Sigmoid colon (tissue), 7 donors: ENCODE data around the gene SEMA3B. TPM values are rescaled to one million over a fixed set of nuclear protein-coding genes. Genes with fewer than 3 reads are reported as not detected.

Experiments used
- DNase-seq: peaks from one replicate; pipeline ENCODE4 v3.0.0-alpha.2; 2019
- H3K27ac ChIP-seq, 4 donors: fragments of 200-600 bp; sonication (generic); one replicate each; pipeline ENCODE4 v1.5.1; 2016 to 2019; ENCODE audit warnings: mild to moderate bottlenecking in 1 of 4
- H3K27me3 ChIP-seq, 3 donors: fragments of 200-600 bp; sonication (generic); one replicate each; pipeline ENCODE4 v1.5.1; 2019; ENCODE audit warnings: mild to moderate bottlenecking in 1 of 3
- H3K36me3 ChIP-seq, 4 donors: fragments of 200-600 bp; sonication (generic); one replicate each; pipeline ENCODE4 v1.5.1; 2016 to 2019
- H3K4me1 ChIP-seq, 4 donors: fragments of 200-600 bp; sonication (generic); one replicate each; pipeline ENCODE4 v1.5.1; 2017 to 2019
- H3K4me3 ChIP-seq, 4 donors: fragments of 200-600 bp; sonication (generic); one replicate each; pipeline ENCODE4 v1.5.1; 2017 to 2019; ENCODE audit warnings: mild to moderate bottlenecking in 2 of 4, moderate library complexity in 1 of 4
- H3K9me3 ChIP-seq, 4 donors: fragments of 200-600 bp in 3 of 4; sonication (generic) in 3 of 4; one replicate each; pipeline versions ENCODE4 v1.5.1 to v1.6.1; 2013 to 2019
- CTCF ChIP-seq, 4 experiments: fragments of 450-650 bp in 3 of 4; fragments of 200-600 bp in 1 of 4; IDR thresholded peaks; one replicate each; pipeline ENCODE4 v1.5.1; 2016 to 2019; ENCODE audit warnings: antibody characterized with exemption in 4 of 4, mild to moderate bottlenecking in 3 of 4, moderate library complexity in 2 of 4
- EP300 ChIP-seq, 4 donors: sonication (generic); formaldehyde crosslinking; IDR thresholded peaks; one replicate each; pipeline ENCODE4 v1.6.1; 2017; ENCODE audit warnings: antibody characterized with exemption in 4 of 4
- POLR2A ChIP-seq, 2 donors: fragments of 450-650 bp; IDR thresholded peaks; one replicate each; pipeline ENCODE4 v1.6.1; 2016; ENCODE audit warnings: antibody characterized with exemption in 2 of 2, mild to moderate bottlenecking in 2 of 2, moderate library complexity in 2 of 2
- POLR2AphosphoS5 ChIP-seq, 4 donors: sonication (generic); formaldehyde crosslinking; IDR thresholded peaks; one replicate each; pipeline ENCODE4 v1.6.1; 2017; ENCODE audit warnings: antibody characterized with exemption in 4 of 4
- WGBS, 2 donors: extraction: QIAGEN DNeasy Blood & Tissue Kit; methylation state at CpG; one replicate each; pipeline ENCODE4 v1.1.7; 2013; 5-methylcytosine and 5-hydroxymethylcytosine counted together
- intact Hi-C: fragments of 100-400 bp; cut with DNase I; formaldehyde crosslinking; loops from one replicate; pipeline ENCODE4 v1.15.1; 2023
- polyA plus RNA-seq, 3 donors: library from polyadenylated mRNA; stranded (reverse); fragments of 200-250 nt; gene quantifications; one replicate each; pipeline ENCODE4 v1.2.3, GENCODE V29; 2013
- total RNA-seq, 4 donors: library from RNA; depleted of rRNA; stranded (reverse); fragments of >200 nt; gene quantifications; one replicate each; pipeline ENCODE4 v1.1.0, GENCODE V29; 2016
- donor health status: healthy with polysubstance abuse.
- donor health status: Bipolar disorder and iron deficiency.
- donor health status: healthy.

SEMA3B gene
- total RNA-seq (10 to 100 TPM in 3 of 4 donors, 1 to 10 TPM in 1; 7.9 to 54.6 (median 25.0) TPM), polyA plus RNA-seq (10 to 100 TPM; 12.0 to 39.2 (median 15.3) TPM)

- intact Hi-C loops = no loop called here
- Histone ChIP-seq H3K36me3 (no peaks in the 10 kb centered on the region), H3K27me3 (peaks cover 0 to 6% (median 0%) of the 10 kb centered on the region in 3 donors), H3K4me1 (peaks cover 0 to 81% (median 74%) of the 10 kb centered on the region in 4 donors), H3K9me3 (no peaks in the 10 kb centered on the region), H3K27ac (peak within 1 kb of the TSS; percentile 93 to 99 (median 99)), H3K4me3 (peak within 1 kb of the TSS; percentile 14 to 58 (median 54))
- 11 to 50% methylated on average over 21 of the region's 21 CpGs for WGBS, 2 donors
- TF ChIP-seq EP300 (IDR thresholded peaks at IDR 0.05) = no peak
- TF ChIP-seq POLR2AphosphoS5 (IDR thresholded peaks at IDR 0.05) = peak; percentile 21 to 85 (median 64)
- TF ChIP-seq POLR2A (IDR thresholded peaks at IDR 0.05) = peak; percentile 25 to 35
- no peak for TF ChIP-seq CTCF (IDR thresholded peaks at IDR 0.05)
- peak; percentile 86 for DNase-seq
These were observed at the start of gene SEMA3B for GRCh38 chr3:50268703-50269451. Gene SEMA3B (plus strand): TSS chr3:50269147. CDS start chr3:50269241, 94 bp downstream.

- no peaks in the 10 kb centered on the region for H3K9me3 ChIP-seq
- TF ChIP-seq POLR2A (IDR thresholded peaks at IDR 0.05) = no peak
- peaks cover 0 to 2% (median 0%) of the 10 kb centered on the region in 3 donors for H3K27me3 ChIP-seq
- intact Hi-C loops = no loop called here
- no peaks in the 10 kb centered on the region for H3K4me1 ChIP-seq
- H3K36me3 ChIP-seq = no peaks in the 10 kb centered on the region
- no peak overlapping the region for H3K27ac ChIP-seq
- H3K4me3 ChIP-seq = no peak overlapping the region
- DNase-seq = no peak
- WGBS, 2 donors = 95 to 96% methylated on average over 5 of the region's 5 CpGs
These were observed 49.7 kb upstream of the SEMA3B start for GRCh38 chr3:50219285-50219684.

GRCh38 chr3:50220109-50220508 lies 48.8 kb upstream of the SEMA3B start:
- DNase-seq = no peak
- Histone ChIP-seq H3K27ac (no peak overlapping the region), H3K27me3 (peaks cover 0 to 2% (median 0%) of the 10 kb centered on the region in 3 donors), H3K36me3 (no peaks in the 10 kb centered on the region), H3K4me3 (no peak overlapping the region), H3K4me1 (no peaks in the 10 kb centered on the region), H3K9me3 (no peaks in the 10 kb centered on the region)
- no peak for TF ChIP-seq POLR2A (IDR thresholded peaks at IDR 0.05)
- TF ChIP-seq CTCF (IDR thresholded peaks at IDR 0.05) = no peak
- TF ChIP-seq EP300 (IDR thresholded peaks at IDR 0.05) = no peak
- no peak for TF ChIP-seq POLR2AphosphoS5 (IDR thresholded peaks at IDR 0.05)
- intact Hi-C loops = no loop called here
- WGBS, 2 donors = 82 to 84% methylated on average over 6 of the region's 6 CpGs

- no peaks in the 10 kb centered on the region for H3K9me3 ChIP-seq
- peaks cover 0 to 2% (median 0%) of the 10 kb centered on the region in 3 donors for H3K27me3 ChIP-seq
- H3K4me1 ChIP-seq = peaks cover 0 to 6% (median 2%) of the 10 kb centered on the region in 4 donors
- no peak for TF ChIP-seq POLR2A (IDR thresholded peaks at IDR 0.05)
- TF ChIP-seq POLR2AphosphoS5 (IDR thresholded peaks at IDR 0.05) = no peak
- no peak for TF ChIP-seq EP300 (IDR thresholded peaks at IDR 0.05)
- no peak for TF ChIP-seq CTCF (IDR thresholded peaks at IDR 0.05)
- no peaks in the 10 kb centered on the region for H3K36me3 ChIP-seq
- H3K27ac ChIP-seq = no peak overlapping the region
- 58 to 76% methylated on average over 4 of the region's 4 CpGs for WGBS, 2 donors
- DNase-seq = no peak
- intact Hi-C loops = no loop called here
- no peak overlapping the region for H3K4me3 ChIP-seq
These were observed 47.9 kb upstream of the SEMA3B start for GRCh38 chr3:50221051-50221410.

GRCh38 chr3:50221411-50222168 lies 47.4 kb upstream of the SEMA3B start:
- DNase-seq = no peak
- H3K27me3 ChIP-seq = peaks cover 0 to 2% (median 0%) of the 10 kb centered on the region in 3 donors
- H3K4me1 ChIP-seq = peaks cover 0 to 11% (median 7%) of the 10 kb centered on the region in 4 donors
- no peak overlapping the region for H3K27ac ChIP-seq
- no peaks in the 10 kb centered on the region for H3K36me3 ChIP-seq
- H3K4me3 ChIP-seq = no peak overlapping the region
- intact Hi-C loops = no loop called here
- no peak for TF ChIP-seq POLR2A (IDR thresholded peaks at IDR 0.05)
- no peak for TF ChIP-seq POLR2AphosphoS5 (IDR thresholded peaks at IDR 0.05)
- no peak for TF ChIP-seq EP300 (IDR thresholded peaks at IDR 0.05)
- TF ChIP-seq CTCF (IDR thresholded peaks at IDR 0.05) = no peak
- WGBS, 2 donors = 66 to 77% methylated on average over 12 of the region's 12 CpGs
- no peaks in the 10 kb centered on the region for H3K9me3 ChIP-seq
